HG03108 (cell line): ENCODE measurements around the gene LAIR1.
"Not testable (repeated sequence)": the region's sequence is repeated elsewhere in the genome, so short reads cannot be mapped to it uniquely, and the experiment has no call there.

Source experiments
- ATAC-seq: cut with Tn5 transposase; IDR thresholded peaks from one replicate; pipeline ENCODE4 v1.9.1; 2021; ENCODE audit warnings: moderate library complexity; ENCODE audit not compliant: unreplicated experiment

The LAIR1 gene

DNA sequence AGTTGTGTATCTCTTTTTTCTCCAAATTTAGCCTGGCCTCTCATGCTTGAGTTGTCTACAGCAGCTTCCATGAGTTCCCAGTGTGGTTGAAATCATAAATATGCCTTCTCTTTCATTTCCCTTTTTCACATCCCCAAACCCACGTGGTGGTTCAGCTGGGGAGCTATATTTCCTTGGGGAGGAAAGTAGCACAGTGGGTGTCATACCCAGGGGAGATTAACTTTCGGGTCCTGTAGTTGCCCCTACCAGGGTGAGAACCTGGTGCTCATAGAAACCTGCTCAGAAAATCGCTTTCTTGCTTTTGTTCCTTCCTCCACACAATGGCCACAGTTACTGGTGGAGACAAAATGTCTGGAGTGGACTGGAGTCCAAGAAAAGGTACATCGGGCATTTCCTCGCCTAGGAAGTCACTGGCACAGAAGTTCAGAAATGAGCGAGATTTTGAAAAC lies 18.8 kb downstream of the LAIR1 start:
- ATAC-seq: no peak

DNA sequence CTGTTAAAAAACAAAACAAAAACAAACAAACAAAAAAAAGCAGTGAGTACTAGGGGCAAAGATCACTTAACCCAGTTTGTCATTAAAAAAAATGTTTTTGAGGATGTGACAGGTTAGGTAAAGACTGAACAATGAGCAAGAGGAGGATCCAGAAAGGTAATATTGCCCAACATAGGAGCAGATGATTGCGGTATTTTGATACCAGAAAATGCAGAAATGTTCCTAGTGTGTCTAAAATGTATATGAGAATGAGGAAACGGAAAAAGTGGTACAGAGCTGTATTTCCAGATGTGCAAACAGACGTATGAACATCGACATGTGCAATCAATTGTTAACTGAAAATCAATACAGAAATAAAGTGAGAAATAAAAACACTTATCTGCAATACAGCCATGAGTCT lies 20.9 kb downstream of the LAIR1 start:
- ATAC-seq: no peak

GRCh38 chr19:54341295-54341694 lies 23.4 kb downstream of the LAIR1 start:
- no peak for ATAC-seq

DNA sequence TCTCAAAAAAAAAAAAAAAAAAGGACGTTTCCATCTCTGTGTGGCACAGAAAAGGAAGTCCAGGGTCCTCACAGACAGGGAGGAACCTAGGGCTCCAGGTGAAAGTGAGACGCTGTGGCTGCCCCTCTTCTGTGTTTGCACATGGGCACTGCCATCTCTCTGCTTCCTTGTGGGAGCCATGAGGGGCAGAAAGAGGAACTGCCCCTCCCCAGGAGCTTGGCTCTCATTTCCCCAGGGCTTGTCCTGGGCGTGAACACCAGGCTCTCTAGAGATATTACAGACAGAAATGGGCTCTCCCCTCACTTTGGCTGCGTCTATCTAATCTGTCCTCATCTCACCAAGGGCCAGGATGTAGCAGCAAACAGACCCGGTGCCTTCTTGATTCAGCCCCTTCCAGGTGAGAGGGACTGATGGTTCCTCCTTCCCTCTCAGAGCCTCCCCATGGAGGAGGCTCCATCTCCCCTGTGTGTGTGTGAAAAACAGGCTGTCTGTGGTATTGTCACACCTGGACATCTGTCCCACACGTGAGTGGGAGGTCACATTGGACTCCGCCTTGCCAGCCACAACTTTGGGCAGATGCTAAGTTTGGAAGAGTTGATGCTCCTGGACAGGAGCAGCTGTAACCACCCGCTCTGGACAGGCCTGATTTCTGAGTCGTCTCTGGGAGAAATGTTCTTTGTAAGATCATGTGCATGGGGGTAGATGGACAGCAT lies 24.9 kb downstream of the LAIR1 start:
- no peak for ATAC-seq

DNA sequence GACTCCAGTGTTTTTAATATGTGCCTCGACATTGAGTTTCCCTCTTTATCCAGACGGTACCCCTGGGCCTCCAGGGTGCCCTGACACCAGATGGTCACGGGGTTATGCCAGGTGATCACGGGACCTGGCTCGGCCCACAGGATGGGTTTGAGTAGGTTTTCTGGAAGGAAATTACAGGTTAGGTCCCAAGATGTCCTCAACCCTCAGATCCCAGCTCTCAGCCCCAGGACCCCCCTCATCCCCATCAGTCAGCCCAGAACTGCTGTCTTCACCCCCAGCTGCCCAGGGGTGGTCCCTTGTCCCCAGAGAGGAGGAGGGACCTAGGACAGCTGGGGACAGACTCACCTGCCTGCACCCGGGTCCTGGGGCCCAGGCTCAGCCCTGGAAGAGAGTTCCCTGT lies 26.2 kb downstream of the LAIR1 start:
- no peak for ATAC-seq

DNA sequence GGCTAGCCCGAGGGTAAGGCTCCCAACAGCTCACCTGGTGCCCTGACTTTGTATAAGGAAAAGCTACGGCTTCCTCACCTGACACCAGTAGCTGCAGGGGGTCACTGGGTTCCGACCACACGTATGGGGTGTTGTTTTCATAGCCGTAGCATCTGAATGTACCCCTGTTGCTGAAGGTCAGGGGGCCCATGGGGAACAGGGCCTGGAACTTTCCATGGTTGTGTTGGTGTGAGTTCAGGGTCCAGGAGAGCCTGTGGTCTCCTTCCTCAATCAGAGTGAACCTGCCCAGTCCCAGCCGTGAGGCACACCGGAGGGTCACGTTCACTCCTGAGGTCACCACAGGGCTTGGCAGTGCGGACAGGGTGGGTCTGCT lies 26.9 kb downstream of the LAIR1 start:
- no peak for ATAC-seq

- ATAC-seq: no peak
Measured at GRCh38 chr19:54336893-54337857, 27.6 kb downstream of the LAIR1 start.

GRCh38 chr19:54335979-54336892 lies 28.5 kb downstream of the LAIR1 start:
- no peak for ATAC-seq

- no peak for ATAC-seq
Measured at GRCh38 chr19:54335164-54335563, 29.6 kb downstream of the LAIR1 start.

- no peak for ATAC-seq
Measured at GRCh38 chr19:54333586-54334298, 31.0 kb downstream of the LAIR1 start.

- ATAC-seq: no peak
Measured at GRCh38 chr19:54332149-54332548, 32.6 kb downstream of the LAIR1 start.

DNA sequence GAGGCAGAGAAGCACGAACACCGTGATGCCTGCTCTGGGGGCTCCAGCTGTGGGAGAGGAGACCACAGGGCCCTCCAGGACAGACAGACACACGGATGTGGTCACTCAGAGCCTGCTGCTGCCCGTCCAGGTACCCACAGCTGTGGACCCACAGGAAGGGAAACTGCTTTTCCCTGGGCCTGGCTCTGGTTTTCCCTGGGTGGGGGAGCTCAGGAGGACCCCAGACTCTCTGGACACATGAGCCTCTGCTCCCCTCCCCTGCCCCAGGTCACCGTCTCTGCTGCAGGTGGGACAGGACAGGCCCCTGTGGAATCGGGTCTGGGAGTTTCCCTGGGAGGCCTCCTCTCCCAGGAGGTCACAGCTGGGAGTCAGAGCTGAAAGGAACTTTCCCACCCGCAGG lies 33.1 kb downstream of the LAIR1 start:
- ATAC-seq: no peak

- no peak for ATAC-seq
Measured at GRCh38 chr19:54329476-54330165, 35.1 kb downstream of the LAIR1 start.

- ATAC-seq: not testable (repeated sequence)
Measured at GRCh38 chr19:54328781-54329180, 36.0 kb downstream of the LAIR1 start.

GRCh38 chr19:54325631-54326030 lies 39.1 kb downstream of the LAIR1 start:
- ATAC-seq: no peak

GRCh38 chr19:54325194-54325621 lies 39.5 kb downstream of the LAIR1 start:
- no peak for ATAC-seq

DNA sequence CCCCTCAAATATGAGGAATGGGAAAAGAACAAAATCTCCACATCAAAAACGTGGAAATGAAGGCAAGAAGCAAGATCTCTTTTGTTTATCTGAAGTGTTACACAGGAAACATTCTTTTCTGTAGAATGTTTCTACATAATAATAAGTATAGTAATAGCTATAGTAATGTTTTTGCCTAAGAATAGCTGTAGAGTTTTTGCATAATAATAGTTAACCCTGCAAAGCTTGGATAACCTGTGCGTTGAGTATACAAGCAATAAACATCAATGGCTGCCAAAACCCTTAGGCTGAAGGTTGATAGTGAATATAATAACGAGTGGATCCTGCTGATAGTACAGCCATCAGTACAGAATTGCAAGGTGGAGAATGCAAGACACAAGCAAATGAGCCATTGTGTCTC lies 40.7 kb downstream of the LAIR1 start:
- ATAC-seq: no peak

DNA sequence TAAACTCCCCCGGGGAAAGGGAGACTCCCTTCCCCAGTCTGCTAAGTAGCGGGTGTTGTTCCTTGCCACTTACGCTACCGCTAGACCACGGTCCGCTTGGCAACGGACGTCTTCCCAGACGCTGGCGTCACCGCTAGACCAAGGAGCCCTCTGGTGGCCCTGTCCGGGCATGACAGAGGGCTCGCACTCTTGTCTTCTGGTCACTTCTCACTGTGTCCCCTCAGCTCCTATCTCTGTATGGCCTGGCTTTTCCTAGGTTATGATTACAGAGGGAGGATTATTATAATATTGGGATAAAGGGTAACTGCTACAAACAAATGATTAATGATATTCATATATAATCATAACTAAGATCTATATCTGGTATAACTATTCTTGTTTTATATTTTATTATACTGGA lies 41.8 kb downstream of the LAIR1 start:
- not testable (repeated sequence) for ATAC-seq

GRCh38 chr19:54322295-54322694 lies 42.4 kb downstream of the LAIR1 start:
- ATAC-seq: not testable (repeated sequence)
